CD4-positive, alpha-beta T cell (primary cell): ENCODE measurements around the gene NFKB1. TPM values are rescaled to one million over a fixed set of nuclear protein-coding genes. Genes with fewer than 3 reads are reported as not detected.
A peak's percentile ranks its signal among the peaks of the same experiment; 100 is the strongest.
"Not testable (repeated sequence)": the region's sequence is repeated elsewhere in the genome, so short reads cannot be mapped to it uniquely, and the experiment has no call there.

Experiments
- ATAC-seq: fragments of 200-7000 bp; cut with Tn5 transposase; one replicate; pipeline ENCODE4 v1.10.0; 2022; ENCODE audit warnings: mild to moderate bottlenecking; ENCODE audit not compliant: poor library complexity
- CTCF ChIA-PET: fragments of 350-600 bp; sonication (Branson Sonifier 250); formaldehyde crosslinking; loops from one replicate; lab custom pipeline; 2021; ENCODE audit warnings: antibody characterized with exemption, inconsistent platforms; lab: Charles Lee
- POLR2A ChIA-PET: fragments of 350-600 bp; sonication (Branson Sonifier 250); formaldehyde crosslinking; loops from one replicate; lab custom pipeline; 2021; ENCODE audit warnings: antibody characterized with exemption, inconsistent platforms; lab: Charles Lee
- DNase-seq, 14 experiments: peaks; one replicate each; pipeline ENCODE4 v3.0.0-alpha.2; 2013 to 2020; ENCODE audit warnings: mixed read lengths in 2 of 14
- H3K27ac ChIP-seq, 2 donors: one replicate each; pipeline versions ENCODE4 v1.5.1 to v1.7.0; 2013; ENCODE audit warnings: low read length in 2 of 2, low read depth in 1 of 2, mild to moderate bottlenecking in 1 of 2
- H3K27me3 ChIP-seq, 2 experiments: 1 replicate in 1 of 2; 2 replicates in 1 of 2; pipeline versions ENCODE4 v1.6.1 to v1.7.0; 2013; ENCODE audit warnings: low read length in 2 of 2, control low read depth in 1 of 2, mild to moderate bottlenecking in 1 of 2, moderate library complexity in 1 of 2; ENCODE audit not compliant: insufficient read depth in 2 of 2, control insufficient read depth in 1 of 2
- H3K36me3 ChIP-seq: one replicate; pipeline ENCODE4 v1.6.1; 2013; ENCODE audit warnings: low read length, control low read depth; ENCODE audit not compliant: insufficient read depth
- H3K4me1 ChIP-seq: one replicate; pipeline ENCODE4 v1.6.1; 2013; ENCODE audit warnings: low read length, control low read depth; ENCODE audit not compliant: insufficient read depth
- H3K4me3 ChIP-seq: one replicate; pipeline ENCODE4 v1.5.1; 2013; ENCODE audit warnings: mild to moderate bottlenecking, low read length, moderate library complexity
- H3K9me3 ChIP-seq, 2 experiments: 1 replicate in 1 of 2; 2 replicates in 1 of 2; pipeline versions ENCODE4 v1.6.1 to v1.7.0; 2013; ENCODE audit warnings: low read length in 2 of 2, mild to moderate bottlenecking in 2 of 2, control low read depth in 1 of 2, moderate library complexity in 1 of 2; ENCODE audit not compliant: control insufficient read depth in 1 of 2, insufficient read depth in 1 of 2
- H3K27ac Mint-ChIP-seq: one replicate; pipeline ENCODE4 v1.8.0; 2020; ENCODE audit warnings: mixed read lengths
- H3K27me3 Mint-ChIP-seq: one replicate; pipeline ENCODE4 v1.8.0; 2021; ENCODE audit warnings: mixed read lengths
- H3K36me3 Mint-ChIP-seq: one replicate; pipeline ENCODE4 v1.8.0; 2021; ENCODE audit warnings: low read depth, mixed read lengths
- H3K4me1 Mint-ChIP-seq: one replicate; pipeline ENCODE4 v1.8.0; 2021; ENCODE audit warnings: low read depth, mixed read lengths
- H3K4me3 Mint-ChIP-seq: one replicate; pipeline ENCODE4 v1.8.0; 2020; ENCODE audit warnings: mild to moderate bottlenecking, mixed read lengths
- H3K9me3 Mint-ChIP-seq: one replicate; pipeline ENCODE4 v1.8.0; 2020; ENCODE audit warnings: mixed read lengths
- intact Hi-C, 2 experiments: fragments of 100-400 bp; cut with DNase I in 1 of 2; cut with micrococcal nuclease in 1 of 2; formaldehyde crosslinking; loops; one replicate each; pipeline versions ENCODE4 v1.15.1 to v1.9.0; 2023 to 2025; cut with DNase I, micrococcal nuclease
- total RNA-seq, 174 experiments: library from RNA in 2 of 174; stranded (reverse) in 2 of 174; gene quantifications; one replicate each; pipeline ENCODE4 v1.2.3 and lab custom pipeline; 2021 to 2026
- TF ChIP-seq, protein P1 (sequence below): fragments of 200-600 bp; IDR thresholded peaks from one replicate; pipeline ENCODE4 v1.8.0; 2022; ENCODE audit warnings: antibody characterized with exemption, mild to moderate bottlenecking

The NFKB1 gene
- total RNA-seq, 2 experiments from 2014 or later: 134 TPM

GRCh38 chr4:102569200-102569599, 68.0 kb downstream of the NFKB1 start:
- no peak overlapping the region for H3K4me3 Mint-ChIP-seq
- ATAC-seq (no peak), DNase-seq (no peak)
- intact Hi-C loops: no loop called here
- peaks cover 86% of the 10 kb centered on the region for H3K36me3 Mint-ChIP-seq
- H3K4me1 Mint-ChIP-seq: peaks cover 76% of the 10 kb centered on the region
- peaks cover 29% of the 10 kb centered on the region for H3K36me3 ChIP-seq
- no peaks in the 10 kb centered on the region for H3K27me3 ChIP-seq
- no peaks in the 10 kb centered on the region for H3K9me3 ChIP-seq
- no peaks in the 10 kb centered on the region for H3K27me3 Mint-ChIP-seq
- no peaks in the 10 kb centered on the region for H3K9me3 Mint-ChIP-seq
- H3K4me1 ChIP-seq: peaks cover 20% of the 10 kb centered on the region
- H3K4me3 ChIP-seq: no peak overlapping the region
- ChIA-PET POLR2A (interaction anchor here (1.1 kb wide), 1 partner anchor 10 kb away, joined by 3 read pairs; no protein-coding TSS in a partner anchor), CTCF (interaction anchor here (2.5 kb wide), 1 partner anchor 9 kb away, joined by 8 read pairs; no protein-coding TSS in a partner anchor)
- H3K27ac ChIP-seq: no peak overlapping the region
- peak overlapping the region; percentile 12 for H3K27ac Mint-ChIP-seq
- TF ChIP-seq, protein P1, sequence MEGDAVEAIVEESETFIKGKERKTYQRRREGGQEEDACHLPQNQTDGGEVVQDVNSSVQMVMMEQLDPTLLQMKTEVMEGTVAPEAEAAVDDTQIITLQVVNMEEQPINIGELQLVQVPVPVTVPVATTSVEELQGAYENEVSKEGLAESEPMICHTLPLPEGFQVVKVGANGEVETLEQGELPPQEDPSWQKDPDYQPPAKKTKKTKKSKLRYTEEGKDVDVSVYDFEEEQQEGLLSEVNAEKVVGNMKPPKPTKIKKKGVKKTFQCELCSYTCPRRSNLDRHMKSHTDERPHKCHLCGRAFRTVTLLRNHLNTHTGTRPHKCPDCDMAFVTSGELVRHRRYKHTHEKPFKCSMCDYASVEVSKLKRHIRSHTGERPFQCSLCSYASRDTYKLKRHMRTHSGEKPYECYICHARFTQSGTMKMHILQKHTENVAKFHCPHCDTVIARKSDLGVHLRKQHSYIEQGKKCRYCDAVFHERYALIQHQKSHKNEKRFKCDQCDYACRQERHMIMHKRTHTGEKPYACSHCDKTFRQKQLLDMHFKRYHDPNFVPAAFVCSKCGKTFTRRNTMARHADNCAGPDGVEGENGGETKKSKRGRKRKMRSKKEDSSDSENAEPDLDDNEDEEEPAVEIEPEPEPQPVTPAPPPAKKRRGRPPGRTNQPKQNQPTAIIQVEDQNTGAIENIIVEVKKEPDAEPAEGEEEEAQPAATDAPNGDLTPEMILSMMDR: no peak

GRCh38 chr4:102570211-102570610, 69.1 kb downstream of the NFKB1 start:
- intact Hi-C loops, H3K27me3 Mint-ChIP-seq, DNase-seq, H3K27ac ChIP-seq, ATAC-seq, H3K4me3 Mint-ChIP-seq, H3K27ac Mint-ChIP-seq, H3K4me3 ChIP-seq, H3K27me3 ChIP-seq, H3K9me3 Mint-ChIP-seq, POLR2A ChIA-PET, H3K9me3 ChIP-seq: not testable (repeated sequence)
- CTCF ChIA-PET: interaction anchor here (1.0 to 2.5 kb wide), 3 partner anchors 8 to 55 kb away, joined by 3 to 8 read pairs (median 3); no protein-coding TSS in a partner anchor
- H3K4me1 ChIP-seq: peaks cover 20% of the 10 kb centered on the region
- peaks cover 78% of the 10 kb centered on the region for H3K36me3 Mint-ChIP-seq
- peaks cover 25% of the 10 kb centered on the region for H3K36me3 ChIP-seq
- peaks cover 76% of the 10 kb centered on the region for H3K4me1 Mint-ChIP-seq

- no peaks in the 10 kb centered on the region for H3K27me3 Mint-ChIP-seq
- H3K27me3 ChIP-seq: no peaks in the 10 kb centered on the region
- peaks cover 70% of the 10 kb centered on the region for H3K4me1 Mint-ChIP-seq
- peak overlapping the region; percentile 3 for H3K27ac Mint-ChIP-seq
- no peak for DNase-seq
- ATAC-seq: no peak
- no peaks in the 10 kb centered on the region for H3K9me3 Mint-ChIP-seq
- H3K4me3 Mint-ChIP-seq: no peak overlapping the region
- no peak overlapping the region for H3K27ac ChIP-seq
- H3K4me3 ChIP-seq: no peak overlapping the region
- peaks cover 31% of the 10 kb centered on the region for H3K36me3 ChIP-seq
- intact Hi-C loops: no loop called here
- H3K4me1 ChIP-seq: peaks cover 15% of the 10 kb centered on the region
- TF ChIP-seq, protein P1: no peak
- ChIA-PET CTCF (no interaction called here), POLR2A (no interaction called here)
- no peaks in the 10 kb centered on the region for H3K9me3 ChIP-seq
- H3K36me3 Mint-ChIP-seq: peaks cover 77% of the 10 kb centered on the region
These were observed 71.3 kb downstream of the NFKB1 start for GRCh38 chr4:102572452-102572851.

GRCh38 chr4:102574317-102574716, 73.2 kb downstream of the NFKB1 start:
- Histone ChIP-seq H3K4me1 (peaks cover 18% of the 10 kb centered on the region), H3K27ac (no peak overlapping the region), H3K4me3 (no peak overlapping the region), H3K36me3 (peaks cover 41% of the 10 kb centered on the region), H3K9me3 (no peaks in the 10 kb centered on the region), H3K27me3 (no peaks in the 10 kb centered on the region)
- ChIA-PET CTCF (interaction anchor here (0.6 to 0.7 kb wide), 2 partner anchors 211 to 258 kb away, joined by 3 read pairs; no protein-coding TSS in a partner anchor), POLR2A (interaction anchor here (0.9 to 1.2 kb wide), 2 partner anchors 15 to 44 kb away, joined by 4 to 5 read pairs; no protein-coding TSS in a partner anchor)
- ATAC-seq (peak; percentile 54), DNase-seq (peak in 3 of 14 experiments; percentile 34 to 44 (median 35))
- peaks cover 81% of the 10 kb centered on the region for H3K36me3 Mint-ChIP-seq
- no peaks in the 10 kb centered on the region for H3K9me3 Mint-ChIP-seq
- peak overlapping the region; percentile 52 for H3K4me3 Mint-ChIP-seq
- peaks cover 71% of the 10 kb centered on the region for H3K4me1 Mint-ChIP-seq
- TF ChIP-seq, protein P1: no peak
- intact Hi-C loops: no loop called here
- H3K27ac Mint-ChIP-seq: peak overlapping the region; percentile 22
- H3K27me3 Mint-ChIP-seq: no peaks in the 10 kb centered on the region
